ENCODE results near the gene EGLN3.

- TF ChIP-seq EZH2 (IDR thresholded peaks at IDR 0.05; ENCODE audit: borderline replicate concordance, low read length): no peak
- no peak for TF ChIP-seq CTCF (IDR thresholded peaks at IDR 0.05; ENCODE audit: low read length)
Observed at GRCh38 chr14:33932033-33932432, 18.8 kb downstream of the EGLN3 start.

Measured in OCI-LY1 (cell line).